Measurements from ENCODE around the gene CUX1.

- TF ChIP-seq CTCF (IDR thresholded peaks at IDR 0.05; ENCODE audit: insufficient read depth, low read depth, low read length) = no peak
- no peak for TF ChIP-seq EZH2 (IDR thresholded peaks at IDR 0.05; ENCODE audit: insufficient read depth, low read length)
Observed at GRCh38 chr7:101843293-101844271, 26.2 kb downstream of the CUX1 start.

Data from astrocyte (in vitro differentiated cells and primary cell).